MM.1S (cell line): ENCODE measurements around the gene MED13L.

Experiments
- CTCF ChIP-seq: fragments of 300-600 bp; sonication (generic); IDR thresholded peaks from 2 replicates; pipeline ENCODE4 v1.5.1; 2016; ENCODE audit warnings: antibody characterized with exemption, low read length, mixed read lengths
- EZH2 ChIP-seq: fragments of 300-600 bp; sonication (generic); optimal IDR thresholded peaks from 2 replicates; pipeline ENCODE3; 2017; ENCODE audit warnings: low read depth, mild to moderate bottlenecking, antibody characterized with exemption, low read length, mixed read lengths

- TF ChIP-seq CTCF (no peak), EZH2 (no peak)
Measured at GRCh38 chr12:116087962-116088361, 189.5 kb downstream of the MED13L start.
